GM13976 (cell line): ENCODE results near the gene ITGB5.
"Not testable (repeated sequence)": the region's sequence is repeated elsewhere in the genome, so short reads cannot be mapped to it uniquely, and the experiment has no call there.

ENCODE experiments used
- DNase-seq: peaks from one replicate; pipeline ENCODE4 v3.0.0; 2012; ENCODE audit warnings: low spot score
- CTCF ChIP-seq: IDR thresholded peaks from 2 replicates; pipeline ENCODE4 v1.5.1; 2012; ENCODE audit warnings: borderline replicate concordance, mild to moderate bottlenecking; ENCODE audit not compliant: insufficient read depth; ENCODE audit errors: extremely low read depth, missing control alignments, control extremely low read depth
- in situ Hi-C: fragments of 300-500 bp; cut with MboI; formaldehyde crosslinking; loops from one replicate; pipeline ENCODE4 v1.12.0; 2022; ENCODE audit warnings: low sequenced_read_pairs, mixed read lengths, inconsistent platforms; ENCODE audit not compliant: unreplicated experiment

Gene ITGB5

DNA sequence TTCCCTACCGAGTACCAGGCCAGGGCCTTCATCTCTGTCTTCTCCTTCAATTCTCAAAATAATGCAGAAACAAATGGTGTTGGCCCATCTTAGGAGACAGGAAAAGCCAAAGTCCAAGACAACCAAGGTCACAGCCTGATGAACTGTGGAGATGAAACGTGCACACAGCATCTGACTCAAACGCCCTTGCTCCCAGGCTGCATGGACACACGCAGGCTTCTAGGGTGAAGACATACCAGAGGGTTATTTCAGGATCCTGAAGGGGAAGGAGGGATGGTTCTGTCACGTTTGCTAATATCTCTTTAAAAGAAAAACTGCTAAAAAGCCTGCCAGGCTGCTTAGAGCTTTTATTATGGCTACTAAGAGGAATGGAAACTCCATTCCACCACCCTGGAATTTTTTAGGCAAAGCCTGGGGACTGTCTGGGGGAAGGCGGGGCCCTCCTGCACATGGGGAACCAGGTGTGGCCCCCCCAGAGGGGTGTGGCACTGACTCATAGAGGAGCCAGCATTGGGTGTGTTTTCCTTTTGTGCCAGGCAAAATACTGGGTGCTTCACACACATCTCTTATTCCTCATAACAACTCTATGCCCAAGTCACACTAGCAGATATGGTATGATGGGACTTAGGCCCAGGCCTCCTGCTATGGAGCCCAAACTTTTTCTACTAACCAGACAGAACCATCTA is 94.0 kb downstream of the ITGB5 start:
- in situ Hi-C loops, result no loop called here
- TF ChIP-seq CTCF, result no peak
- DNase-seq, result no peak

DNA sequence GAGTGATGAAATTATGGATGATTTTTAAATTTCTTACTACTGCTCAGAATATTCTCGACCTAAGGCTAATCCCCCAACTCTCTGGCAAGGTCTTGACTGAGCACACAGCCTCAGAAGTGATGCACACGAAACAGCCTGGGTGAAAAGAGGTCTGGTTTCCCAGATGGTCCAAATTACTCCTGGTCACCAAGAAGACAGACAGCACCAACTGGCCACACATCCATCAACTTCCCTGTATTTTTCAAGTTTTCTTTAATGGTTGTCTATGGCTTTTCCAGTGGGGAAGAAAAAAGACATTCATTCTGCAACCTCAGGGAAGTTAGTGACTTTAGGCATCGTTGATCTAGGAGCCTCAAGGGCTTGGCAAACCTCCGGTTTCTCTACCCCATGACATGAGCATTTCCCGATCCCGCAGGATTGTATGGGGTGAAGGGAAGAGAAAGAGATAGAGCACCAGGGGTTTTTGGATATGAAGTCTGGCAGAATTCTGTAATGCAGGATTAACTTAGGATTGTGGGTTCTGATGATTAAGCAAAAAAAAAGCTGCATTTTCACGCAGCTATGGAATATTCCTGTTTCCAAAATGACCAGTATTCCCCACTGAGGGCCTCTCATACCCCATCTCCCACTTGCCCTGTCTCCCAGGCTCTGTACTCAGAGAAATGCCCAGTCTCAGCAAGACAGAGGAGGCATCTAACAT is 94.7 kb downstream of the ITGB5 start:
- no peak for TF ChIP-seq CTCF
- in situ Hi-C loops, result no loop called here
- no peak for DNase-seq

DNA sequence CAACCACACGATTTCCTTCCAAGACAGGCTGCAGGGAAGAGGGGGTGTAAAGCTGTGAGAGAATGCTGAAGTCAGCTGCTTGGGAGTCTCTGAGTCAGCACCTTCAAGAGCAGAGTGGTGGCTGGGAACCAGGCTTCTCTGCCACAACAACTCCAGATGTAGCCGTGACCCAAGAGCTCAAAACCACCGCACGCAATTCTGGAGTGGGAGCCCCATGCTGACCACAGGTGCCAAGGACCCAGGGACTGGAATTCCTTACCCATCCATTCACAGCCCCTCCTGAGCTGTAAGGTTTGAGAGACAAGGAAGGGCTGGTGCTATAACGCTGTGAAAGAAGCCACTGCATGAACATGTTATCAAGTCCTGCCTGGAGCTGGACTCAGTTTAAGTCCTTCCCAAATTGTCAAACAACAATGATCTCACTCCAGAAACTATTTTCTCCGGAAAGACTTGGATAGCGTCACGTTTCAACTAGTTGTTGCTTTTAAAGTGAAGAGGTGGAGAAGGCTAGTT is 95.5 kb downstream of the ITGB5 start:
- in situ Hi-C loops, result no loop called here
- no peak for DNase-seq
- TF ChIP-seq CTCF, result no peak

- in situ Hi-C loops, result no loop called here
- DNase-seq, result no peak
These were observed 96.0 kb downstream of the ITGB5 start for GRCh38 chr3:124791142-124791541.

DNA sequence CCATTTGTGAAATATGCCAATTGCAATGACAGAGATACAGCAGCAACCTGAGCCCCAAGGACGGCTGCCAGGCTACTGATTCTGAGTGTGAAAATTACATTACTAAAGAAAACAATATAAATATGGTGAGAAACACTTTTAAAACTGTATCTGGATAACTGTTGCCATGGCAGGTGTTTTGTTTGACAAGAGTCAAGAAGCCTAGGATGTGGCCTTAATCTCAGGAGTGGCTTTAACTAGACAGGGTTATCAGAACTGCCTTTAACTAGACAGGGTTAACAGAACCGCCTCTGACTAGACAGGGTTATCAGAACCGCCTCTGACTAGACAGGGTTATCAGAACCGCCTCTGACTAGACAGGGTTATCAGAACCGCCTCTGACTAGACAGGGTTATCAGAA is 98.1 kb downstream of the ITGB5 start:
- in situ Hi-C loops, DNase-seq: not testable (repeated sequence)

More at GRCh38 chr3:124791142-124791541, 96.0 kb downstream of the ITGB5 start:
- TF ChIP-seq CTCF, result no peak

DNA sequence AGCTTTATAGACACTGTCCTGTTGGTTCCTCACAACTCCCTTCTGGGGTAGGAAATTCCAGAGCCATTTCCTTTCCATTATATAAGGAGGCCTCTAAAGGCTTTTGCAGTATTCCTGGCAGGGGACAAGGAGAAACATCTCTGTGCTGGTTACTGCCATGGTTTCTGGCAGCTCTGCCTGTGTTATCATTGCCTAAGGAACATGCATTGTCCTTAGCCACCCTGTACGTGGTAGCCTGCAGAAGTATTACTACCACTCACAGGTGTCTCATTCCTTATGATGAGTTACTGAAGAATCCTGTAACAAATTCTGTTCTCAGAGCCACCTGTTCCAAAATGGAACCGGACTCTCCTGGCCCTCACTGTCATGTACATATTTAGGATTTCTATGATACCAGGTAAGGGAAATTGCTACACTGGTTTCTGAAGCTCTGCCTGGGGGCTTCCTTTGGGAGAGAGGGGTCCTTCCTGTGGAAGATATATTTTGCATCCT is 98.9 kb downstream of the ITGB5 start:
- in situ Hi-C loops, result no loop called here
- no peak for TF ChIP-seq CTCF
- no peak for DNase-seq
